ENCODE data around the gene FTSJ3. TPM values are rescaled to one million over a fixed set of nuclear protein-coding genes. Genes with fewer than 3 reads are reported as not detected.

Gene FTSJ3
- total RNA-seq, 1 experiment from 2014 or later, result 36.7 TPM

- intact Hi-C loops (cut with micrococcal nuclease), result no loop called here
- BruUV-seq (replicated peaks), result no TSS peak
- Mint-ChIP-seq H3K27me3 (ENCODE audit: insufficient read depth, unreplicated experiment) (no peaks in the 10 kb centered on the region), H3K36me3 (ENCODE audit: insufficient read depth, unreplicated experiment) (peaks cover 92% of the 10 kb centered on the region), H3K9me3 (ENCODE audit: unreplicated experiment) (no peaks in the 10 kb centered on the region), H3K4me1 (ENCODE audit: insufficient read depth, unreplicated experiment) (peaks cover 12% of the 10 kb centered on the region), H3K27ac (ENCODE audit: low read depth, unreplicated experiment) (no peak overlapping the region), H3K4me3 (ENCODE audit: unreplicated experiment) (no peak overlapping the region)
- ChIA-PET POLR2A (interaction anchor here (1.2 kb wide), 1 partner anchor 50 kb away, joined by 3 read pairs; no protein-coding TSS in a partner anchor), CTCF (interaction anchor here (0.7 to 1.0 kb wide), 2 partner anchors 13 to 34 kb away, joined by 3 read pairs; no protein-coding TSS in a partner anchor)
- TF ChIP-seq CTCF (IDR thresholded peaks at IDR 0.05; ENCODE audit: unreplicated experiment), result no peak
- no peak for DNase-seq (ENCODE audit: unreplicated experiment)
Measured at GRCh38 chr17:63822537-63822936, 4.9 kb downstream of the FTSJ3 start.

- Mint-ChIP-seq H3K4me3 (ENCODE audit: unreplicated experiment) (no peak overlapping the region), H3K9me3 (ENCODE audit: unreplicated experiment) (no peaks in the 10 kb centered on the region), H3K27ac (ENCODE audit: low read depth, unreplicated experiment) (peak overlapping the region; percentile 75), H3K4me1 (ENCODE audit: insufficient read depth, unreplicated experiment) (peaks cover 12% of the 10 kb centered on the region), H3K27me3 (ENCODE audit: insufficient read depth, unreplicated experiment) (no peaks in the 10 kb centered on the region), H3K36me3 (ENCODE audit: insufficient read depth, unreplicated experiment) (peaks cover 92% of the 10 kb centered on the region)
- POLR2A ChIA-PET, result interaction anchor here (0.7 to 1.2 kb wide), 2 partner anchors 49 to 1241 kb away, joined by 3 read pairs; no protein-coding TSS in a partner anchor
- intact Hi-C loops (cut with micrococcal nuclease), result no loop called here
- DNase-seq (ENCODE audit: unreplicated experiment), result no peak
- BruUV-seq (replicated peaks), result no TSS peak
- TF ChIP-seq CTCF (IDR thresholded peaks at IDR 0.05; ENCODE audit: unreplicated experiment), result no peak
- CTCF ChIA-PET, result interaction anchor here (1.1 kb wide), 1 partner anchor 15 kb away, joined by 3 read pairs; no protein-coding TSS in a partner anchor
Measured at GRCh38 chr17:63821804-63822203, 5.7 kb downstream of the FTSJ3 start.

- H3K36me3 Mint-ChIP-seq (ENCODE audit: insufficient read depth, unreplicated experiment), result peaks cover 93% of the 10 kb centered on the region
- H3K9me3 Mint-ChIP-seq (ENCODE audit: unreplicated experiment), result no peaks in the 10 kb centered on the region
- no peak overlapping the region for H3K4me3 Mint-ChIP-seq (ENCODE audit: unreplicated experiment)
- peaks cover 12% of the 10 kb centered on the region for H3K4me1 Mint-ChIP-seq (ENCODE audit: insufficient read depth, unreplicated experiment)
- no peak for DNase-seq (ENCODE audit: unreplicated experiment)
- CTCF ChIA-PET, result interaction anchor here (1.1 kb wide), 1 partner anchor 14 kb away, joined by 3 read pairs; no protein-coding TSS in a partner anchor
- intact Hi-C loops (cut with micrococcal nuclease), result no loop called here
- BruUV-seq (replicated peaks), result no TSS peak
- no peak overlapping the region for H3K27ac Mint-ChIP-seq (ENCODE audit: low read depth, unreplicated experiment)
- no peak for TF ChIP-seq CTCF (IDR thresholded peaks at IDR 0.05; ENCODE audit: unreplicated experiment)
- H3K27me3 Mint-ChIP-seq (ENCODE audit: insufficient read depth, unreplicated experiment), result no peaks in the 10 kb centered on the region
- POLR2A ChIA-PET, result interaction anchor here (0.6 to 1.2 kb wide), 3 partner anchors 38 to 47 kb away, joined by 3 to 4 read pairs (median 3); partner anchors contain the start of gene DDX42
Measured at GRCh38 chr17:63820963-63821561, 6.4 kb downstream of the FTSJ3 start.

- BruUV-seq (replicated peaks), result TSS peak; percentile 75
- intact Hi-C loops (cut with micrococcal nuclease), result no loop called here
- POLR2A ChIA-PET, result interaction anchor here (0.9 to 1.2 kb wide), 4 partner anchors 10 to 46 kb away, joined by 3 to 5 read pairs (median 4); partner anchors contain the start of gene DDX42
- Mint-ChIP-seq H3K4me1 (ENCODE audit: insufficient read depth, unreplicated experiment) (peaks cover 5% of the 10 kb centered on the region), H3K4me3 (ENCODE audit: unreplicated experiment) (no peak overlapping the region), H3K27ac (ENCODE audit: low read depth, unreplicated experiment) (no peak overlapping the region), H3K27me3 (ENCODE audit: insufficient read depth, unreplicated experiment) (no peaks in the 10 kb centered on the region), H3K36me3 (ENCODE audit: insufficient read depth, unreplicated experiment) (peaks cover 94% of the 10 kb centered on the region), H3K9me3 (ENCODE audit: unreplicated experiment) (no peaks in the 10 kb centered on the region)
- DNase-seq (ENCODE audit: unreplicated experiment), result no peak
- no peak for TF ChIP-seq CTCF (IDR thresholded peaks at IDR 0.05; ENCODE audit: unreplicated experiment)
- CTCF ChIA-PET, result interaction anchor here (1.6 kb wide), 1 partner anchor 10 kb away, joined by 5 read pairs; no protein-coding TSS in a partner anchor
Measured at GRCh38 chr17:63819585-63820537, 7.6 kb downstream of the FTSJ3 start.
